Neural cell (in vitro differentiated cells): ENCODE results near the gene EEF1A2.

Source experiments
- CTCF ChIP-seq: fragments of 450-650 bp; IDR thresholded peaks from 2 replicates; pipeline ENCODE4 v1.5.1; 2014; ENCODE audit warnings: antibody characterized with exemption, mild to moderate bottlenecking, moderate library complexity; ENCODE audit not compliant: poor library complexity, severe bottlenecking
- EP300 ChIP-seq: fragments of 450-650 bp; conservative IDR thresholded peaks from 2 replicates; pipeline ENCODE4 v1.6.1; 2014; ENCODE audit warnings: antibody characterized with exemption, mild to moderate bottlenecking, moderate library complexity; ENCODE audit not compliant: poor library complexity, severe bottlenecking
- MXI1 ChIP-seq: fragments of 450-650 bp; conservative IDR thresholded peaks from 2 replicates; pipeline ENCODE4 v1.6.1; 2014; ENCODE audit warnings: antibody characterized with exemption, mild to moderate bottlenecking; ENCODE audit not compliant: poor library complexity, severe bottlenecking
- TAF1 ChIP-seq: IDR thresholded peaks from 2 replicates; pipeline ENCODE4 v1.6.1; 2012; ENCODE audit warnings: low read depth

DNA sequence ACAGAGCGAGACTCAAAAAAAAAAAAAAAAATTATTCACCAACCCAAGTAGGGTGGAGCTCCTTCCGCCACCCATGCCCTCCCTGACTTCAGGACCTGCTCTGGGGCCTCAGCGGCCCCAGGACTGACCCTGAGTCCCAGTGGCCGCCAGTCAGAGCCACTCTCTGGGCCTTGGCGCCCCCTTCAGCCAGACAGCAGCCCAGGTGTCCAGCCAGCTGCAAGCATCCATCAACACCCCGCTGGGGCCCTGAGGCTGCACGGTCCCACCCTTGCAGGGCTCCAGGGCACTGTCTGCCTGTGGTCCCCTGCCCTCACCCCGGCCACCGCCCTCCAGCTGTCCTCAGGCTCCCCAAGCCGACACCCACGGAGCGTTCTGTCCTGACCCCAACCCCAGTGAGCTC is 15.0 kb downstream of the EEF1A2 start:
- no peak for TF ChIP-seq MXI1
- no peak for TF ChIP-seq TAF1
- TF ChIP-seq EP300: no peak
- TF ChIP-seq CTCF: no peak
